Activated B cell treated with CpG ODN at 0.5 μM for 24 hours (primary cell): ENCODE results near the gene SIGLEC1. TPM values are rescaled to one million over a fixed set of nuclear protein-coding genes. Genes with fewer than 3 reads are reported as not detected.

ENCODE experiments used
- ATAC-seq: fragments of 200-7000 bp; cut with Tn5 transposase; one replicate; pipeline ENCODE4 v1.10.0; 2021; ENCODE audit warnings: low read depth, mild to moderate bottlenecking, moderate library complexity
- CTCF ChIA-PET: fragments of 350-600 bp; sonication (Branson Sonifier 250); formaldehyde crosslinking; loops from one replicate; lab custom pipeline; 2021; ENCODE audit warnings: antibody characterized with exemption; lab: Charles Lee
- POLR2A ChIA-PET: fragments of 350-600 bp; sonication (Branson Sonifier 250); formaldehyde crosslinking; loops from one replicate; lab custom pipeline; 2021; ENCODE audit warnings: antibody characterized with exemption; lab: Charles Lee
- DNase-seq: peaks from one replicate; pipeline ENCODE4 v3.0.0; 2022
- H3K27ac Mint-ChIP-seq: one replicate; pipeline ENCODE4 v1.8.0; 2020; ENCODE audit warnings: mixed read lengths
- H3K27me3 Mint-ChIP-seq: one replicate; pipeline ENCODE4 v1.8.0; 2021; ENCODE audit warnings: mixed read lengths
- H3K36me3 Mint-ChIP-seq: one replicate; pipeline ENCODE4 v1.8.0; 2021; ENCODE audit warnings: low read depth, mixed read lengths
- H3K4me1 Mint-ChIP-seq: one replicate; pipeline ENCODE4 v1.8.0; 2021; ENCODE audit warnings: mixed read lengths
- H3K4me3 Mint-ChIP-seq: one replicate; pipeline ENCODE4 v1.8.0; 2020; ENCODE audit warnings: mild to moderate bottlenecking, mixed read lengths
- H3K9me3 Mint-ChIP-seq: one replicate; pipeline ENCODE4 v1.8.0; 2020; ENCODE audit warnings: mixed read lengths
- CTCF ChIP-seq: fragments of 200-600 bp; IDR thresholded peaks from one replicate; pipeline ENCODE4 v1.8.0; 2022; ENCODE audit warnings: antibody characterized with exemption, mild to moderate bottlenecking
- intact Hi-C: fragments of 100-400 bp; cut with micrococcal nuclease; formaldehyde crosslinking; loops from one replicate; pipeline ENCODE4 v1.15.1; 2024
- total RNA-seq: library from RNA; stranded (reverse); gene quantifications from 2 replicates; pipeline ENCODE4 v1.2.3, GENCODE V29; 2022

SIGLEC1 gene
- total RNA-seq, 1 donor from 2014 or later = not detected

GRCh38 chr20:3753501-3754275, 41.3 kb upstream of the SIGLEC1 start:
- intact Hi-C loops = loop anchor here (1.0 kb wide), 5 partner anchors 15 to 332 kb away; partner anchors contain the start of gene AP5S1
- peaks cover 11% of the 10 kb centered on the region for H3K4me1 Mint-ChIP-seq
- TF ChIP-seq CTCF = no peak
- H3K4me3 Mint-ChIP-seq = no peak overlapping the region
- H3K36me3 Mint-ChIP-seq = peaks cover 14% of the 10 kb centered on the region
- no peak for DNase-seq
- no peaks in the 10 kb centered on the region for H3K27me3 Mint-ChIP-seq
- no peaks in the 10 kb centered on the region for H3K9me3 Mint-ChIP-seq
- ATAC-seq = no peak
- no peak overlapping the region for H3K27ac Mint-ChIP-seq
- ChIA-PET CTCF (interaction anchor here (1.5 to 5.5 kb wide), 3 partner anchors 10 to 332 kb away, joined by 6 to 32 read pairs (median 7); partner anchors contain the start of gene ADISSP), POLR2A (interaction anchor here (0.9 to 1.5 kb wide), 3 partner anchors 14 to 66 kb away, joined by 4 to 6 read pairs (median 4); partner anchors contain the start of genes ADISSP and AP5S1)

GRCh38 chr20:3753098-3753497, 40.7 kb upstream of the SIGLEC1 start:
- peak overlapping the region; percentile 12 for H3K4me3 Mint-ChIP-seq
- peaks cover 11% of the 10 kb centered on the region for H3K4me1 Mint-ChIP-seq
- H3K27ac Mint-ChIP-seq = no peak overlapping the region
- TF ChIP-seq CTCF = no peak
- DNase-seq = no peak
- ChIA-PET CTCF (interaction anchor here (0.7 to 5.5 kb wide), 5 partner anchors 11 to 332 kb away, joined by 3 to 32 read pairs (median 6); partner anchors contain the start of genes ADISSP and SPEF1), POLR2A (interaction anchor here (0.9 kb wide), 1 partner anchor 16 kb away, joined by 4 read pairs; no protein-coding TSS in a partner anchor)
- H3K9me3 Mint-ChIP-seq = no peaks in the 10 kb centered on the region
- peak; percentile 63 for ATAC-seq
- no peaks in the 10 kb centered on the region for H3K27me3 Mint-ChIP-seq
- H3K36me3 Mint-ChIP-seq = peaks cover 12% of the 10 kb centered on the region
- intact Hi-C loops = loop anchor here (1.0 kb wide), 5 partner anchors 15 to 332 kb away; partner anchors contain the start of gene AP5S1

DNA sequence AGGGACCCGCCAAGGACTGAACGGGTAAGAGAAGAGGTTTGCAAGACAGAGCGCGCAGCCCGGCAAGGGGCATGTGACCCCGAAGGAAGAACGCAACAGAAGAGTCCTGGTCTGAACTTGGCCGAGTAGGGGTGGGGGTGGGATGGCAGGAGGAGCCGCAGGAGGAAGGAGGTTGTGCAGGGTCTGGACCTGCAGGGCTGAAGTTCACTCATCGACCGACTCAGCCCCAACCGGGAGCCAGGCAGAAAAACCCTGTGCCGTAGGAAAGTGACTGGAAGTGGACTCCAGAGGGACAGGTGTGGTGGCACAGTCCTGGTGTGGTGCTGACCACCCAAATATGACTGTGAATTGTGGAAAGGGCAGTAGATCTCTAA, 40.0 kb upstream of the SIGLEC1 start:
- DNase-seq (no peak), ATAC-seq (no peak)
- peaks cover 8% of the 10 kb centered on the region for H3K36me3 Mint-ChIP-seq
- CTCF ChIA-PET = interaction anchor here (0.7 to 5.5 kb wide), 5 partner anchors 11 to 333 kb away, joined by 3 to 32 read pairs (median 6); partner anchors contain the start of genes ADISSP and SPEF1
- no peaks in the 10 kb centered on the region for H3K9me3 Mint-ChIP-seq
- H3K4me3 Mint-ChIP-seq = peak overlapping the region; percentile 77
- peak overlapping the region; percentile 63 for H3K27ac Mint-ChIP-seq
- no peak for TF ChIP-seq CTCF
- intact Hi-C loops = no loop called here
- no peaks in the 10 kb centered on the region for H3K27me3 Mint-ChIP-seq
- H3K4me1 Mint-ChIP-seq = peaks cover 11% of the 10 kb centered on the region
- POLR2A ChIA-PET = interaction anchor here (0.6 to 0.9 kb wide), 2 partner anchors 11 to 16 kb away, joined by 3 to 4 read pairs; no protein-coding TSS in a partner anchor

DNA sequence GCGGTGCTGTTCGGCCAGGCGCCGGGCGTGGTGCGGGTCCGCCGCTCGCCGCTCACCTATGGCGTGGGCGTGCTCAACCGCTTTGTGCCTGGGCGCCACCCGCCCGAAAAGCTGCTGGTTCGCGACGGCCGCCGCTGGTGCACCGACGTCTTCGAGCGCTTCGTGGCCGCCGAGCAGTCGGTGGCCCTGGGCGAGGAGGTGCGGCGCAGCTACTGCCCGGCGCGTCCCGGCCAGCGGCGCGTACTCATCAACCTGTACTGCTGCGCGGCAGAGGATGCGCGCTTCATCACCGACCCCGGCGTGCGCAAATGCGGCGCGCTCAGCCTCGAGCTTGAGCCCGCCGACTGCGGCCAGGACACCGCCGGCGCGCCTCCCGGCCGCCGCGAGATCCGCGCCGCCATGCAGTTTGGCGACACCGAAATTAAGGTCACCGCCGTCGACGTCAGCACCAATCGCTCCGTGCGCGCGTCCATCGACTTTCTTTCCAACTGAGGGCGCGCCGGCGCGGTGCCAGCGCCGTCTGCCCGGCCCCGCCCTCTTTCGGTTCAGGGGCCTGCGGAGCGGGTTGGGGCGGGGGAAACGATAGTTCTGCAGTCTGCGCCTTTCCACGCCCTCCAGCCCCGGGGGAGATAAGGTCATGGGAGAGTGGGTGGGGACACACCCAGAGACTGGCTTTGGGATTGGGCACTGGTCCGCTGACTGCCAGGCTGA, 39.4 kb upstream of the SIGLEC1 start:
- peak; percentile 54 for DNase-seq

More for the DNA sequence above, 39.4 kb upstream of the SIGLEC1 start:
- intact Hi-C loops = no loop called here
- CTCF ChIA-PET = interaction anchor here (1.5 to 5.5 kb wide), 2 partner anchors 16 to 333 kb away, joined by 6 to 32 read pairs; partner anchors contain the start of gene ADISSP
- peak; percentile 85 for ATAC-seq
- TF ChIP-seq CTCF = no peak
- Mint-ChIP-seq H3K9me3 (no peaks in the 10 kb centered on the region), H3K4me1 (peaks cover 11% of the 10 kb centered on the region), H3K27ac (peak overlapping the region; percentile 63), H3K36me3 (peaks cover 6% of the 10 kb centered on the region), H3K27me3 (no peaks in the 10 kb centered on the region), H3K4me3 (peak overlapping the region; percentile 77)
- POLR2A ChIA-PET = interaction anchor here (0.6 kb wide), 1 partner anchor 12 kb away, joined by 3 read pairs; no protein-coding TSS in a partner anchor
